ELF-1 (cell line): Measurements from ENCODE around the gene TAOK2.

Source experiments
- DNase-seq: peaks from one replicate; pipeline ENCODE4 v3.0.0-alpha.2; 2016; ENCODE audit warnings: low read depth, low spot score

TAOK2 gene

GRCh38 chr16:29963021-29963743 lies 10.5 kb upstream of the TAOK2 start:
- no peak for DNase-seq

DNA sequence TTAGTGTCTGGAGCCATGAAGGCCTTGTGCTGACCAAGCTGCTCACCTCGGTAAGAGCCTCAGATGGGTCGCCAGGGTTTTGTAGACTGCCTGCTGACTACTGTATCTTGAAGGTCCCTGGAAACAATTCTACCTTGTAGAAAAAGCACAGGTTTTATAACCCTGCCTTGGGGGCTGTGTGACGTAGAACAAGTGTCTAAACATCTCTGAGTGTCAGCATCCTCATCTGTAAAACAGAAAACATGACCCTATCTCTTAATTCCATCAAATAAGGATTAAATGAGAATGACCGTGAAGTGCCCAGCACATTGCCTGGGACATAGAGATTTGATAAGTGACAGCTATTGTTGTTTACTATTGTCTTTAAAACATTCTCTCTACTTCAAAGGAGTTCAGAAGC lies 5.5 kb upstream of the TAOK2 start:
- no peak for DNase-seq

DNA sequence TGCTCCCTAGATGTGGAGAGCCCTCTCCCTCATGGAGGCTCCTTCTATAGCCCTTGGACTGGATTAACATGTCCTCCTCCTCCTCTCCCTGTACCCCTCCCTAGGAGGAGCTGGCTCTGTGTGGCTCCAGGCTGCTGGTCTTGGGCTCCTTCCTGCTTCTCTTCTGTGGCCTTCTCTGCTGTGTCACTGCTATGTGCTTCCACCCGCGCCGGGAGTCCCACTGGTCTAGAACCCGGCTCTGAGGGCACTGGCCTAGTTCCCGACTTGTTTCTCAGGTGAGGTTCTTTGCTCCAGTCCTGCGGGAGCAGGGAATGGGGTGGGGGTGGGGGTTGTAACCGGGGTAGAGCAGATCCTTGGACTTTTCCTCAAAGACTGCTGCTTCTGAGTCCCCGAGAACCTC lies 2.4 kb upstream of the TAOK2 start:
- DNase-seq: no peak

DNA sequence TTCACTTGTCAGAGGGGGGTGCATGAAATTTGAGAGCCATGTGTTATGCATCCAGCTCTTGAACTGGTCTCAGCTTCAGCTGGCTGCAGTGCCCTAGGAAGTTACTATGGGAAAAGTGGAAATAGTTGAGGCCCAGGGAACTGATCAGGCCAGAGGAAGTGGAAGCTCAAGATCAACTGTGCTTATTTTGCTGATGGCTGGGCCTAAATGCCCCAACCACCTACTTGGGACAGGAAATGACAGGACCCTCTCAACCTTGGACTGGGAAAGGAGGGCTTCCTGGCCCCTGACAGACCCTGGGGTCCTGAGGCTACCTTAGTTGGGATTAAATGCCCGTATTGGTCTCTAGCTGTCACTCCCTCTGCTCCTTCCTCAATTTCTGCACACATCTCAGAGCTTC lies 1.2 kb upstream of the TAOK2 start:
- no peak for DNase-seq

GRCh38 chr16:29972992-29973383 lies 680 bp upstream of the TAOK2 start:
- DNase-seq: no peak

GRCh38 chr16:29974291-29975133 lies 844 bp downstream of the TAOK2 start:
- DNase-seq: peak; percentile 26

GRCh38 chr16:29975134-29975538 lies 1.5 kb downstream of the TAOK2 start:
- no peak for DNase-seq

DNA sequence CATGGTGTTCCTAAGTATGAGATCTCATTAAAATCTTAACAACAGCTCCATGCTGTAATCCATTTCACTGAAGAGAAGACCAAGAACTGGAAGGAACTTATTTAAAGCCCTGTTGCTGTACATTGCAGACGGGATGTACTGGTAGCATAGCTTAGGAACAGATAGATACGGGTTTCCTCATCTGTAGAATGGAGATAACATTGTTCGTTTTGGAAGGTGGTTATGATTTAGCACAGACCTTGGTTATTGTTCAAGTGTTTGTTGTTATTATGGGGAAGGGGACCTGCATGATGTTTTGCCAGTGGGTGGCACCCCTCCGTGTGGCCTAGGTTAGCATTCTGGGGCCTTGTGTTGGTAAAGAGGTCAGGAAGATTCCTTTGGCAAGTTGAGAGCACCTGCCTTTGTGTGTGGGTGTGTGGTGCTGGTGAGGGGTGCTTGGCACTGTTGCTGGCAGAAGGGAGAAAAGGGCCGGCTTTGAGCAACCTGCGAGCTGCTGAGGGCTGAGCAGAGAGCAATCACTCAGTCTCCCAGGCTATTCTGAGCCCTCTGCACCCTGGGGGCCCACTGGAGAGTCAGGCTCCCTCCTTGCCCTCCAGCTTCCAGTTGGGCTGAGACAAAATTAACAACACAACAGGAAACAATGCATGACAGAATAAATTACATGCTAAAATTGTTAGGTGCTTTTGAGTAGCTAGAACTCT lies 2.3 kb downstream of the TAOK2 start:
- peak; percentile 71 for DNase-seq

DNA sequence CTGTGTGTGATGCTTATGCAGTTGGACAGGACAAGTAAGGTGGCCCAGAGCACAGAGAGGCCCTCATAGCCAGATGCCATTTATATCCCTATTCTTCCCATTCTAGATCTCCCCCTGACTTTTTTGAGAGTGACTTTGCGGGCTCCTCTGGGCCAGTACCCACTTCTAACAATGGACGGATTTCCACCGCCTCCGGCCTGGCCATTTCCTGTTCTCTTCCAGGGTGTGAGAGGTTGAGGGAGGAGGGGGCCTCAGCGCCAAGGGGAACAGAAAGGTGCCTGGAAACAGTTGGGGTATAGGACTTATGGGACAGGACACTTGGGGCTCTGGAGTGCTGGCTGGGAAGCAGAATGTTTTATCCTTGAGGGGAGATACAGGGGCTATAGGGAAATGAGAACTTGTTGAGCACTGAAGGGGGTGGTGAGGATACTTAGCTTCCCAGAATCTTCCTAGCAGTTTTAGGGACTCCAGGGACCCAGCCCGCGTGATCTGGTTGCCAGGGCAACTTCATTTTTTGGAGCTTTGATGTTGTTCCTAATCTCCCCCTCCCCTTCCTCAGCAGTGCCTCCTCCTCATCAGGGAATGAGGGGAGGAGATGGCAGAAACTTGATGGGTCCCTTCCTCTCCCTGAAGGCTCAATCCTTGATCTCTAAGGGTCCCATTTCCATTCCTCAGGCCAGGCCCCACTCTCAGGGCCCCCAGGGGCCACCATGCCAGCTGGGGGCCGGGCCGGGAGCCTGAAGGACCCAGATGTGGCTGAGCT lies 3.6 kb downstream of the TAOK2 start:
- DNase-seq: no peak

- no peak for DNase-seq
These were observed 4.4 kb downstream of the TAOK2 start for GRCh38 chr16:29978081-29978480.

- no peak for DNase-seq
These were observed 5.0 kb downstream of the TAOK2 start for GRCh38 chr16:29978564-29979270.

- DNase-seq: no peak
These were observed 9.1 kb downstream of the TAOK2 start for GRCh38 chr16:29982560-29983419.

DNA sequence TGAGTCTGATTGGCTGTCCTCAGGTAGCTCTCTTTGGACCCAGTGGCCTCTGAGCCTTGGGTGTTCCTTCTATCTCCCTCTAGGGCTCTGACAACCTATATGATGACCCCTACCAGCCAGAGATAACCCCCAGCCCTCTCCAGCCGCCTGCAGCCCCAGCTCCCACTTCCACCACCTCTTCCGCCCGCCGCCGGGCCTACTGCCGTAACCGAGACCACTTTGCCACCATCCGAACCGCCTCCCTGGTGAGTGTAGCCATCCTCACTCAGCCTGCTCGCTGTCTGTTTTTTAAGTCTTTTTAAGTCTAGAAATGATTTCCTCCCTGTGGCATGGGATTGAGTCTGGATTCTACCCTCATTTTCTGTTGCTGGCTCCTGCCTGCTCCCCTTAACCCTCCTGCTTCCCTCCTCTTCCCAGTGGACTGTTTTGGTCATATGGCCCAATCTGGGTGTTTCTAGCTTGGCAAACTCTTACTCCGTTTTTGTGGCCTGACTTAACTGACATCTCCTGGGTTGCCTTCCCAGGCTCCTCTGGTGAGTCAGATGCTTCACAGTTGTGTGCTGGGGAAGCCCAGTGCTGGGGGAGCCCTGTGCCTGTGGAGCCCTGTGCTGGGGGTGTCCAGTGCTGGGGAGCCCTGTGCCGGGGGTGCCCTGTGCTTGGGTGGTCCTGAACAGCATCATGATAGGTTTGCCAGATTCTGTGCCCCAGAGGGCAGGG lies 9.9 kb downstream of the TAOK2 start:
- no peak for DNase-seq

DNA sequence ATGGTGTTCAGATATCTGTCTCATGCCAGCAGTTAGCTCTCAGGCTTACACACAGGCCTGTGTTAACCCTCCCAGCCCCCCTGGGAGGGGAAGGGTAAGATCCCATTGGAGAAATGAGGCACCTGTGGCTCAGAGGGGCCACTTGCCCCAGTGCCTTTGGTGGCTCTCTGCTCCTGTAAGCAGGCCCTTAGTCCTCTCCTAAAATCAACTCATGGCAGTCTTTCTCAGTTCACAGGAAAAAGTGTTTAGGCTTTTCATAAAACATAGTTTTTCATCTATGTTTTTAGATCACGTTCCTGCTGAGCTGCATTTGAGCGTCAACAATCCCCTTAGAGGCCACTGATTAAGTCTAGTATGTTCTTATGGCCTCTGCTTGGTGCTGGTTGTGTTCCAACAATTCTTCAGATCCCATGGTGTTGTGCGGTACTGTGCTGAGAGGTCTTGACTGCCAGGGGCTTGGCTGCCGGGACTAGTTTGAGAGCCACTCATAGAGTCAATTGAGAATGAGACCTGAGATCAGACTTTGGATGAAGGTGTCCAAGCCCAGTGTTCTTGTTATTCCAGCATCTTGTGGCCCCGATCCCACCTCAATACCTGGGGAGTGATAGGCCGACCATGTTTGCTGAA lies 10.6 kb downstream of the TAOK2 start:
- DNase-seq: no peak

- DNase-seq: no peak
These were observed 11.1 kb downstream of the TAOK2 start for GRCh38 chr16:29984764-29985147.

DNA sequence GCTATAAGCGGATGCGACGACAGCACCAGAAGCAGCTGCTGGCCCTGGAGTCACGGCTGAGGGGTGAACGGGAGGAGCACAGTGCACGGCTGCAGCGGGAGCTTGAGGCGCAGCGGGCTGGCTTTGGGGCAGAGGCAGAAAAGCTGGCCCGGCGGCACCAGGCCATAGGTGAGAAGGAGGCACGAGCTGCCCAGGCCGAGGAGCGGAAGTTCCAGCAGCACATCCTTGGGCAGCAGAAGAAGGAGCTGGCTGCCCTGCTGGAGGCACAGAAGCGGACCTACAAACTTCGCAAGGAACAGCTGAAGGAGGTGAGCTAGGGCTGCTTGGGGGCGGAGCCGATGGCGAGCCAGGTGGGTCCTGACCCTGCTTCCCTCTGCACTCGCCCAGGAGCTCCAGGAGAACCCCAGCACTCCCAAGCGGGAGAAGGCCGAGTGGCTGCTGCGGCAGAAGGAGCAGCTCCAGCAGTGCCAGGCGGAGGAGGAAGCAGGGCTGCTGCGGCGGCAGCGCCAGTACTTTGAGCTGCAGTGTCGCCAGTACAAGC lies 11.7 kb downstream of the TAOK2 start:
- DNase-seq: no peak

- DNase-seq: no peak
These were observed 12.6 kb downstream of the TAOK2 start for GRCh38 chr16:29986231-29986630.

- DNase-seq: no peak
These were observed 13.3 kb downstream of the TAOK2 start for GRCh38 chr16:29986931-29987330.
